Measurements from ENCODE around the gene PHC2. TPM values are rescaled to one million over a fixed set of nuclear protein-coding genes. Genes with fewer than 3 reads are reported as not detected.

The PHC2 gene
- total RNA-seq, 1 donor from 2014 or later, result 155 TPM

- Mint-ChIP-seq H3K4me3 (no peak overlapping the region), H3K9me3 (no peaks in the 10 kb centered on the region), H3K27ac (ENCODE audit: unreplicated experiment) (no peak overlapping the region), H3K4me1 (peaks cover 34% of the 10 kb centered on the region), H3K27me3 (ENCODE audit: low read depth) (no peaks in the 10 kb centered on the region), H3K36me3 (ENCODE audit: low read depth) (no peaks in the 10 kb centered on the region)
- TF ChIP-seq CTCF (conservative IDR thresholded peaks at IDR 0.05), result no peak
- no peak for DNase-seq (ENCODE audit: low read depth, low spot score)
Observed at GRCh38 chr1:33434363-33434750, 3.5 kb upstream of the PHC2 start.

- Mint-ChIP-seq H3K9me3 (no peaks in the 10 kb centered on the region), H3K36me3 (ENCODE audit: low read depth) (no peaks in the 10 kb centered on the region), H3K4me3 (peak overlapping the region; percentile 24), H3K27ac (ENCODE audit: unreplicated experiment) (no peak overlapping the region), H3K4me1 (peaks cover 34% of the 10 kb centered on the region), H3K27me3 (ENCODE audit: low read depth) (no peaks in the 10 kb centered on the region)
- TF ChIP-seq CTCF (conservative IDR thresholded peaks at IDR 0.05), result no peak
- DNase-seq (ENCODE audit: low read depth, low spot score), result no peak
Observed at GRCh38 chr1:33433509-33434362, 2.8 kb upstream of the PHC2 start.

GRCh38 chr1:33429856-33430691 lies 821 bp downstream of the PHC2 start:
- Mint-ChIP-seq H3K9me3 (no peaks in the 10 kb centered on the region), H3K4me3 (no peak overlapping the region), H3K4me1 (peaks cover 19% of the 10 kb centered on the region), H3K36me3 (ENCODE audit: low read depth) (no peaks in the 10 kb centered on the region), H3K27me3 (ENCODE audit: low read depth) (peaks cover 8% of the 10 kb centered on the region), H3K27ac (ENCODE audit: unreplicated experiment) (no peak overlapping the region)
- DNase-seq (ENCODE audit: low read depth, low spot score), result peak; percentile 25
- TF ChIP-seq CTCF (conservative IDR thresholded peaks at IDR 0.05), result no peak

GRCh38 chr1:33429332-33429731 lies 1.6 kb downstream of the PHC2 start:
- no peaks in the 10 kb centered on the region for H3K9me3 Mint-ChIP-seq
- no peak overlapping the region for H3K27ac Mint-ChIP-seq (ENCODE audit: unreplicated experiment)
- no peak for TF ChIP-seq CTCF (conservative IDR thresholded peaks at IDR 0.05)
- peaks cover 18% of the 10 kb centered on the region for H3K4me1 Mint-ChIP-seq
- H3K27me3 Mint-ChIP-seq (ENCODE audit: low read depth), result peaks cover 8% of the 10 kb centered on the region
- H3K36me3 Mint-ChIP-seq (ENCODE audit: low read depth), result no peaks in the 10 kb centered on the region
- DNase-seq (ENCODE audit: low read depth, low spot score), result no peak
- H3K4me3 Mint-ChIP-seq, result no peak overlapping the region

- peaks cover 16% of the 10 kb centered on the region for H3K4me1 Mint-ChIP-seq
- no peaks in the 10 kb centered on the region for H3K9me3 Mint-ChIP-seq
- H3K27me3 Mint-ChIP-seq (ENCODE audit: low read depth), result peaks cover 8% of the 10 kb centered on the region
- no peak for DNase-seq (ENCODE audit: low read depth, low spot score)
- H3K4me3 Mint-ChIP-seq, result no peak overlapping the region
- no peaks in the 10 kb centered on the region for H3K36me3 Mint-ChIP-seq (ENCODE audit: low read depth)
- no peak overlapping the region for H3K27ac Mint-ChIP-seq (ENCODE audit: unreplicated experiment)
- no peak for TF ChIP-seq CTCF (conservative IDR thresholded peaks at IDR 0.05)
Observed at GRCh38 chr1:33428661-33429060, 2.2 kb downstream of the PHC2 start.

Measured in neural crest cell (in vitro differentiated cells).